Thoracic aorta (tissue), 2 donors: Measurements from ENCODE around the gene PDE4D. TPM values are rescaled to one million over a fixed set of nuclear protein-coding genes. Genes with fewer than 3 reads are reported as not detected.

Experiments
- ATAC-seq: fragments of 150-250 bp; one replicate; pipeline ENCODE4 v1.8.0; 2017; ENCODE audit warnings: low read depth; ENCODE audit not compliant: insufficient number of reproducible peaks, low FRiP score
- DNase-seq: peaks from one replicate; pipeline ENCODE4 v3.0.0-alpha.2; 2020; ENCODE audit warnings: low spot score
- H3K27ac ChIP-seq, 2 donors: fragments of 200-600 bp; sonication (generic); 1 replicate in 1 of 2; 2 replicates in 1 of 2; pipeline ENCODE4 v1.5.1; 2016; ENCODE audit warnings: mild to moderate bottlenecking in 2 of 2, moderate library complexity in 2 of 2
- H3K27me3 ChIP-seq: fragments of 200-600 bp; sonication (generic); replicated peaks from 2 replicates; pipeline ENCODE4 v1.6.0; 2016; ENCODE audit warnings: mild to moderate bottlenecking; ENCODE audit not compliant: insufficient read depth
- H3K36me3 ChIP-seq: fragments of 200-600 bp; sonication (generic); one replicate; pipeline ENCODE4 v1.5.1; 2016
- H3K4me1 ChIP-seq, 2 donors: fragments of 200-600 bp; sonication (generic); 1 replicate in 1 of 2; 2 replicates in 1 of 2; pipeline versions ENCODE4 v1.5.1 to v1.6.0; 2016; ENCODE audit warnings: low read depth in 2 of 2, mild to moderate bottlenecking in 1 of 2; ENCODE audit not compliant: control insufficient read depth in 1 of 2
- H3K4me3 ChIP-seq: fragments of 200-600 bp; sonication (generic); 2 replicates; pipeline ENCODE4 v1.5.1; 2016; ENCODE audit warnings: mild to moderate bottlenecking
- H3K9me3 ChIP-seq: fragments of 200-600 bp; sonication (generic); 2 replicates; pipeline ENCODE4 v1.5.1; 2016
- total RNA-seq, 2 donors: library from RNA; depleted of rRNA; stranded (reverse); fragments of >200 nt; gene quantifications; one replicate each; pipeline versions ENCODE4 v1.1.0 to v1.2.3, GENCODE V29; 2016
- TF ChIP-seq, protein P1 (sequence below): fragments of 200-600 bp; sonication (generic); IDR thresholded peaks from one replicate; pipeline ENCODE4 v1.5.1; 2019; ENCODE audit warnings: antibody characterized with exemption

The PDE4D gene
- total RNA-seq, 2 donors from 2014 or later = 34.0 to 85.8 TPM

DNA sequence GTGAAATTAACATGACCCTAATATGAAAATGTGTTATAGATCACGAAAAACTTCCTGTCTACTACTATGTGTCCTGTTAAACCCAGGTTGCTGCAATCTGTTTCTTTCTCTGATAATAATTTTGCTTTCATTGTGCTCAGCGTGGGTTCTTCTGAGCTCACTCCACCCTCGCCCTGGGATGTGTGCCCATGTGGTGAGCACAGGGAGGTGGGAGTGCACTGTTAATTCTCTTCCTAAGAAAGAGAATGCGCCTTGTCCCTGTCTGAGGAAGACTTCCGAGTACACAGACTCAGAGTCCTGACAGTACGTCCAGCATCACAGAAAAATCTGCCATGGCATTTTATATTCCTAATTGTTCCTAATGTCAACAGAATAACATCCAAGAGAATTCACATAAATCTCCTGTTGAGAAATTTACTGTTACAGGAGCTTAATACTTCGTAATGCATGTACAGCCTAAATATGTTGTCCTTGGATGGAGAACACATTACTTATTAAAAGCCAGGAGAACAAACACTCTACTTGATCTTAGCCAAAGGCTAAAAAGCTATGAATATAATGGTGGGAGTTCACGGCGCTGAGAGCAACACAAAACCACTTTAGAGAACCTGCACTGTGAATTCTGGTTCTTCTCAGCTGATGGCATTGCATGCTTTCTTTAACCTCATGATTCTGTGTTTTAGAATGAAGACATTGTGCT, 102.6 kb downstream of the PDE4D start:
- Histone ChIP-seq H3K36me3 (no peaks in the 10 kb centered on the region), H3K4me1 (peaks cover 0 to 32% of the 10 kb centered on the region in 2 donors), H3K4me3 (no peak overlapping the region), H3K9me3 (no peaks in the 10 kb centered on the region), H3K27me3 (no peaks in the 10 kb centered on the region), H3K27ac (no peak overlapping the region)
- ATAC-seq (no peak), DNase-seq (no peak)
- TF ChIP-seq, protein P1, sequence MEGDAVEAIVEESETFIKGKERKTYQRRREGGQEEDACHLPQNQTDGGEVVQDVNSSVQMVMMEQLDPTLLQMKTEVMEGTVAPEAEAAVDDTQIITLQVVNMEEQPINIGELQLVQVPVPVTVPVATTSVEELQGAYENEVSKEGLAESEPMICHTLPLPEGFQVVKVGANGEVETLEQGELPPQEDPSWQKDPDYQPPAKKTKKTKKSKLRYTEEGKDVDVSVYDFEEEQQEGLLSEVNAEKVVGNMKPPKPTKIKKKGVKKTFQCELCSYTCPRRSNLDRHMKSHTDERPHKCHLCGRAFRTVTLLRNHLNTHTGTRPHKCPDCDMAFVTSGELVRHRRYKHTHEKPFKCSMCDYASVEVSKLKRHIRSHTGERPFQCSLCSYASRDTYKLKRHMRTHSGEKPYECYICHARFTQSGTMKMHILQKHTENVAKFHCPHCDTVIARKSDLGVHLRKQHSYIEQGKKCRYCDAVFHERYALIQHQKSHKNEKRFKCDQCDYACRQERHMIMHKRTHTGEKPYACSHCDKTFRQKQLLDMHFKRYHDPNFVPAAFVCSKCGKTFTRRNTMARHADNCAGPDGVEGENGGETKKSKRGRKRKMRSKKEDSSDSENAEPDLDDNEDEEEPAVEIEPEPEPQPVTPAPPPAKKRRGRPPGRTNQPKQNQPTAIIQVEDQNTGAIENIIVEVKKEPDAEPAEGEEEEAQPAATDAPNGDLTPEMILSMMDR = no peak

DNA sequence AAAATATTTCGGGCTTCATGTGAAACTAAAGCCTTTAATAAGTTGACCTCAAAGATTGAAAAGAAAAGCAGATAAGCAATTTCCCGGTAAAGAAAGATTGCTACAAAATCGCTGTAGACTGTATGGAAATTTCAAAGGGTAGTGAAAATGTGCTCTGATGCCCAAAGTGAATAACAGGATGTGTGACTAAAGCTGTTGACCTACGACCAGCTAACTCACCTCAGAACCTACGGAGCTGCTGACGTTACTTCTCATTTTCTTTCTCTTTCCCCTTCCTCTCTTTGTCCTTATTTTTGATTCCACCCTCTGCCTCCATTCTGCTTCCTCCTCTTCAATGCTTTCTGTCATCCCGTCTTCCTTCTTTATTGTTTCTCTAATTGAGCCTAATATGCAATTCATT, 103.2 kb downstream of the PDE4D start:
- Histone ChIP-seq H3K4me1 (peaks cover 0 to 32% of the 10 kb centered on the region in 2 donors), H3K27ac (no peak overlapping the region)
- TF ChIP-seq, protein P1 = no peak

DNA sequence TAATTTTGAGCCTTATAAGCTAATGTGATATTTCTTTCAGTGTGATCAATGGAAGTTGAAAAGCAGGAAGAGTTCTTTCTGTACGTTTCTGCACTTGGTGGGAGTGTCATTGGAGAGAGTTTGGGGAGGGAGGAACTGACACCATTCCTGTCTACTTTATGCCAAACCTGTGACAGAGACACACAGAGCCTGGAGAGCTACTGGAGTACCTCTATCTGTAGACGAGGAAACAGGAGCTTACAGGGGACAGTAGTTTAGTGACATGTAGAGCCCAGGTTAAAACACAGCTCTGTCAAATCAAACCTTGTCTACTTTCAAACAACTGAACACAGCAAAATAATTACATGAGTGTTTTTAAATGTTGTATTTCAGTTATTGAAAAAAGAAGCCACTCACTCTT, 103.6 kb downstream of the PDE4D start:
- ATAC-seq (no peak), DNase-seq (no peak)
- H3K4me3 ChIP-seq = no peak overlapping the region
- H3K4me1 ChIP-seq = peaks cover 0 to 32% of the 10 kb centered on the region in 2 donors
- no peaks in the 10 kb centered on the region for H3K27me3 ChIP-seq
- no peaks in the 10 kb centered on the region for H3K36me3 ChIP-seq
- H3K9me3 ChIP-seq = no peaks in the 10 kb centered on the region
- TF ChIP-seq, protein P1 = no peak
- no peak overlapping the region for H3K27ac ChIP-seq

More for the DNA sequence above, 103.2 kb downstream of the PDE4D start:
- Histone ChIP-seq H3K36me3 (no peaks in the 10 kb centered on the region), H3K4me3 (no peak overlapping the region), H3K9me3 (no peaks in the 10 kb centered on the region), H3K27me3 (no peaks in the 10 kb centered on the region)
- no peak for DNase-seq
- no peak for ATAC-seq

DNA sequence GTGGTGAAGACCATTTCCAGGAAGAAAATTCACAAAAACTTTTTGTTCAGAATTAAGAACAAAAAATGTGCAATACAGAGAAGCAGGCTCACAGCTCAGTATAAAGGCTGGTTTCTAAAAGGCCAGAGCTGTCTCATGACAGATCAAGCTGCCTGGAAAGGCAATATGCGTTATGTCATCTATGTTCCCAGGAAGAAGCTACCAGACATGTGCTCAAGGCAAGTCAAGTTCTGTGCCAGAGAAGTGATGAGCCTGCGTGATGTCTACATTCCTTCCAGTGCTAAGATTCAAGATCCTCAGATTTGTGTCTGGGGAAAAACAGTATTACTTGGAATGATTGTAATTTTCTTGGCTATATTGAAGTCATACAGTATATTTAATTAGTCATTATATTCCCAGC, 104.3 kb downstream of the PDE4D start:
- Histone ChIP-seq H3K4me1 (peaks cover 0 to 32% of the 10 kb centered on the region in 2 donors), H3K27me3 (no peaks in the 10 kb centered on the region), H3K4me3 (no peak overlapping the region), H3K27ac (no peak overlapping the region), H3K36me3 (no peaks in the 10 kb centered on the region), H3K9me3 (no peaks in the 10 kb centered on the region)
- no peak for ATAC-seq
- TF ChIP-seq, protein P1 = no peak
- no peak for DNase-seq

DNA sequence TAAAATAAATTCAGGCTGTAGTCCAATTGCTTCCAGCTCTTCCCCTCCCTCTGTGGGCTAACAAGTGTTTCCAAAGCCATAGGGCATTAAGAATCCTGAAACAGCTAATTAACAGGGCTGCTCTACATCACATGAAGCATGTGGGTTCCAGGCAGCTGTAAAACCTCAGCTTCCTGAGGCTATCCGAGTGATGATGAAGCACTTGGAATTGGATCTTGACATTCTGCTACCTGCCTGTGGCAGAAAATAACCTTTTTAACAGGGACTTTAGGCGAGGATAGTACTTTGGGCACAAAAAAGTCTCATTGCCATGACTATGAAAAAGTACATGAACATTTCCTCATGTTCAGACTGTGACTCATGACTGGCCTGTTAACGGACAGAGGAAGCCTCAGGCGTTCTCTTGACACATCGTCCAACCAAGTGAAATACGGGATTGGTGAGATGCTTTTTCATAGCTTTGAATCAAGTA, 107.2 kb downstream of the PDE4D start:
- Histone ChIP-seq H3K4me1 (peaks cover 0 to 13% of the 10 kb centered on the region in 2 donors), H3K4me3 (no peak overlapping the region), H3K36me3 (no peaks in the 10 kb centered on the region), H3K9me3 (no peaks in the 10 kb centered on the region), H3K27ac (no peak overlapping the region), H3K27me3 (no peaks in the 10 kb centered on the region)
- no peak for DNase-seq
- ATAC-seq = no peak
- TF ChIP-seq, protein P1 = no peak
